Neural cell (in vitro differentiated cells): Measurements from ENCODE around the gene CYP11A1. TPM values are rescaled to one million over a fixed set of nuclear protein-coding genes. Genes with fewer than 3 reads are reported as not detected.

Experiments used
- H2AFZ ChIP-seq: fragments of 200-600, 300-800 bp; sonication (generic), shearing (Covaris generic); 2 replicates; pipeline ENCODE4 v1.6.0; 2014; ENCODE audit warnings: low read depth, mild to moderate bottlenecking, antibody characterized with exemption, low read length, moderate library complexity
- H3F3A ChIP-seq: fragments of 200-600 bp; shearing (Covaris generic); 2 replicates; pipeline ENCODE4 v1.6.1; 2016; ENCODE audit warnings: mild to moderate bottlenecking, moderate library complexity, mixed read lengths, antibody characterized with exemption, low read length; ENCODE audit not compliant: insufficient read depth, poor library complexity, severe bottlenecking
- H3K27ac ChIP-seq: fragments of 200-600, 300-800 bp; sonication (generic), shearing (Covaris generic); 2 replicates; pipeline ENCODE4 v1.5.1; 2014; ENCODE audit warnings: mild to moderate bottlenecking, low read length, moderate library complexity
- H3K27me3 ChIP-seq: fragments of 300-800, 200-600 bp; sonication (generic), shearing (Covaris generic); 2 replicates; pipeline ENCODE4 v1.6.0; 2014; ENCODE audit warnings: mild to moderate bottlenecking, low read depth, low read length, moderate library complexity; ENCODE audit not compliant: insufficient read depth
- H3K36me3 ChIP-seq: fragments of 300-800, 200-600 bp; sonication (generic), shearing (Covaris generic); 2 replicates; pipeline ENCODE4 v1.5.1; 2014; ENCODE audit warnings: mild to moderate bottlenecking, antibody characterized with exemption, low read length, moderate library complexity; ENCODE audit not compliant: insufficient read depth
- H3K4me2 ChIP-seq: fragments of 300-800, 200-600 bp; sonication (generic), shearing (Covaris generic); 2 replicates; pipeline ENCODE4 v1.6.0; 2014; ENCODE audit warnings: mild to moderate bottlenecking, low read length
- H3K4me3 ChIP-seq: fragments of 300-800, 200-600 bp; sonication (generic), shearing (Covaris generic); 2 replicates; pipeline ENCODE4 v1.5.1; 2014; ENCODE audit warnings: mild to moderate bottlenecking, low read length, moderate library complexity
- H3K79me2 ChIP-seq: fragments of 200-600 bp; shearing (Covaris generic); replicated peaks from 2 replicates; pipeline ENCODE4 v1.6.0; 2014; ENCODE audit warnings: mild to moderate bottlenecking, low read length, moderate library complexity; ENCODE audit not compliant: insufficient read depth
- H3K9ac ChIP-seq: fragments of 300-800, 200-600 bp; sonication (generic), shearing (Covaris generic); 2 replicates; pipeline ENCODE4 v1.6.1; 2016; ENCODE audit warnings: mild to moderate bottlenecking, low read length, mixed read lengths
- H3K9me2 ChIP-seq: fragments of 200-600 bp; shearing (Covaris generic); 2 replicates; pipeline ENCODE4 v1.6.1; 2016; ENCODE audit warnings: mild to moderate bottlenecking, low read length, mixed read lengths; ENCODE audit not compliant: insufficient read depth
- H3K9me3 ChIP-seq: fragments of 200-600, 300-800 bp; sonication (generic), shearing (Covaris generic); 2 replicates; pipeline ENCODE4 v1.6.1; 2016; ENCODE audit warnings: mild to moderate bottlenecking, mixed run types, low read length, moderate library complexity, mixed read lengths
- H4K20me1 ChIP-seq: fragments of 200-600 bp; shearing (Covaris generic); 2 replicates; pipeline ENCODE4 v1.6.1; 2016; ENCODE audit warnings: mild to moderate bottlenecking, mixed run types; ENCODE audit not compliant: insufficient read depth
- EP300 ChIP-seq: fragments of 450-650 bp; conservative IDR thresholded peaks from 2 replicates; pipeline ENCODE4 v1.6.1; 2014; ENCODE audit warnings: antibody characterized with exemption, mild to moderate bottlenecking, moderate library complexity; ENCODE audit not compliant: poor library complexity, severe bottlenecking
- EZH2 ChIP-seq: fragments of 200-600, 300-800 bp; shearing (Covaris generic), sonication (generic); IDR thresholded peaks from 2 replicates; pipeline ENCODE4 v1.6.1; 2014; ENCODE audit warnings: antibody characterized with exemption, low read length, borderline replicate concordance, mild to moderate bottlenecking; ENCODE audit not compliant: insufficient read depth, poor library complexity, severe bottlenecking
- MXI1 ChIP-seq: fragments of 450-650 bp; conservative IDR thresholded peaks from 2 replicates; pipeline ENCODE4 v1.6.1; 2014; ENCODE audit warnings: antibody characterized with exemption, mild to moderate bottlenecking; ENCODE audit not compliant: poor library complexity, severe bottlenecking
- POLR2AphosphoS5 ChIP-seq: IDR thresholded peaks from 2 replicates; pipeline ENCODE4 v1.6.1; 2012
- RAD21 ChIP-seq: fragments of 450-650 bp; conservative IDR thresholded peaks from 2 replicates; pipeline ENCODE4 v1.6.1; 2014; ENCODE audit warnings: antibody characterized with exemption, mild to moderate bottlenecking, moderate library complexity
- REST ChIP-seq: IDR thresholded peaks from 2 replicates; pipeline ENCODE4 v1.6.1; 2012; ENCODE audit warnings: borderline replicate concordance
- SMC3 ChIP-seq: fragments of 450-650 bp; conservative IDR thresholded peaks from 2 replicates; pipeline ENCODE4 v1.6.1; 2014; ENCODE audit warnings: antibody characterized with exemption, mild to moderate bottlenecking, moderate library complexity; ENCODE audit not compliant: poor library complexity
- TAF1 ChIP-seq: IDR thresholded peaks from 2 replicates; pipeline ENCODE4 v1.6.1; 2012; ENCODE audit warnings: low read depth
- polyA plus RNA-seq: library from polyadenylated mRNA; depleted of rRNA; stranded (reverse); fragments of >200 nt; gene quantifications from 2 replicates; pipeline ENCODE4 v1.2.3, GENCODE V29; 2014
- TF ChIP-seq, protein P1 (sequence below): fragments of 450-650 bp; IDR thresholded peaks from 2 replicates; pipeline ENCODE4 v1.5.1; 2014; ENCODE audit warnings: antibody characterized with exemption, mild to moderate bottlenecking, moderate library complexity; ENCODE audit not compliant: poor library complexity, severe bottlenecking

Gene CYP11A1
- polyA plus RNA-seq, 1 donor from 2014 or later, result not detected

- Histone ChIP-seq H3K9ac (no peak overlapping the region), H3K9me2 (no peaks in the 10 kb centered on the region), H3K4me2 (no peak overlapping the region), H3K79me2 (no peaks in the 10 kb centered on the region), H3K4me3 (no peak overlapping the region), H3F3A (no peaks in the 10 kb centered on the region), H3K9me3 (no peaks in the 10 kb centered on the region), H3K27me3 (no peaks in the 10 kb centered on the region), H3K27ac (no peak overlapping the region), H4K20me1 (no peaks in the 10 kb centered on the region), H3K36me3 (no peaks in the 10 kb centered on the region), H2AFZ (no peak overlapping the region)
- no peak for TF ChIP-seq POLR2AphosphoS5
- TF ChIP-seq EZH2, result no peak
- TF ChIP-seq SMC3, result no peak
- TF ChIP-seq MXI1, result no peak
- TF ChIP-seq REST, result no peak
- TF ChIP-seq RAD21, result no peak
- TF ChIP-seq EP300, result no peak
- no peak for TF ChIP-seq TAF1
- TF ChIP-seq, protein P1, sequence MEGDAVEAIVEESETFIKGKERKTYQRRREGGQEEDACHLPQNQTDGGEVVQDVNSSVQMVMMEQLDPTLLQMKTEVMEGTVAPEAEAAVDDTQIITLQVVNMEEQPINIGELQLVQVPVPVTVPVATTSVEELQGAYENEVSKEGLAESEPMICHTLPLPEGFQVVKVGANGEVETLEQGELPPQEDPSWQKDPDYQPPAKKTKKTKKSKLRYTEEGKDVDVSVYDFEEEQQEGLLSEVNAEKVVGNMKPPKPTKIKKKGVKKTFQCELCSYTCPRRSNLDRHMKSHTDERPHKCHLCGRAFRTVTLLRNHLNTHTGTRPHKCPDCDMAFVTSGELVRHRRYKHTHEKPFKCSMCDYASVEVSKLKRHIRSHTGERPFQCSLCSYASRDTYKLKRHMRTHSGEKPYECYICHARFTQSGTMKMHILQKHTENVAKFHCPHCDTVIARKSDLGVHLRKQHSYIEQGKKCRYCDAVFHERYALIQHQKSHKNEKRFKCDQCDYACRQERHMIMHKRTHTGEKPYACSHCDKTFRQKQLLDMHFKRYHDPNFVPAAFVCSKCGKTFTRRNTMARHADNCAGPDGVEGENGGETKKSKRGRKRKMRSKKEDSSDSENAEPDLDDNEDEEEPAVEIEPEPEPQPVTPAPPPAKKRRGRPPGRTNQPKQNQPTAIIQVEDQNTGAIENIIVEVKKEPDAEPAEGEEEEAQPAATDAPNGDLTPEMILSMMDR, result no peak
Observed at GRCh38 chr15:74376825-74377581, 9.6 kb upstream of the CYP11A1 start.

- Histone ChIP-seq H3K9ac (no peak overlapping the region), H3K9me2 (no peaks in the 10 kb centered on the region), H3K79me2 (no peaks in the 10 kb centered on the region), H3K4me2 (no peak overlapping the region), H2AFZ (no peak overlapping the region), H3K4me3 (no peak overlapping the region), H3K27me3 (no peaks in the 10 kb centered on the region), H3F3A (no peaks in the 10 kb centered on the region), H3K9me3 (no peaks in the 10 kb centered on the region), H4K20me1 (no peaks in the 10 kb centered on the region), H3K27ac (no peak overlapping the region), H3K36me3 (no peaks in the 10 kb centered on the region)
- TF ChIP-seq EZH2, result no peak
Observed at GRCh38 chr15:74376226-74376625, 8.8 kb upstream of the CYP11A1 start.

DNA sequence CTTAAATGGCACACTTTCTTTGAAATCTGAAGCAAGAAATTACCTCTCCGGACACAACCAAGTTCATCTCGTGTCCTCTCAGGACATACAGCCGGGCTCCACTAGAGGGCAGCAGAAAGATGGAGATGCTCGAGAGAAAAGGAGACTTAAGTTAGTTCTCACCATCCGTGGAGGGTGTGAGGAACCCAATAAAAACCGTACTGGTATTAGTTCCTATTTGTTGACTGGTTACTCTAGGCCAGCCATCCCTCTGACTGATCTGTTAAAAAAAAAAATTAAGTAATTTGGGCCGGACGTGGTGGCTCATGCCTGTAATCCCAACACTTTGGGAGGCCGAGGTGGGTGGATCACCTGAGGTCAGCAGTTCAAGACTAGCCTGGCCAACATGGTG lies 7.9 kb upstream of the CYP11A1 start:
- Histone ChIP-seq H4K20me1 (no peaks in the 10 kb centered on the region), H3K36me3 (no peaks in the 10 kb centered on the region), H3K9ac (no peak overlapping the region), H3F3A (no peaks in the 10 kb centered on the region), H3K9me2 (no peaks in the 10 kb centered on the region), H2AFZ (no peak overlapping the region), H3K9me3 (no peaks in the 10 kb centered on the region), H3K4me2 (no peak overlapping the region), H3K27ac (no peak overlapping the region), H3K79me2 (no peaks in the 10 kb centered on the region), H3K4me3 (peak overlapping the region; percentile 92), H3K27me3 (no peaks in the 10 kb centered on the region)
- peak; percentile 77 for TF ChIP-seq RAD21
- peak; percentile 73 for TF ChIP-seq SMC3
- TF ChIP-seq, protein P1, result peak; percentile 86
- no peak for TF ChIP-seq EP300
